Fibroblast of skin of back (primary cell): Measurements from ENCODE around the gene ACADVL. TPM values are rescaled to one million over a fixed set of nuclear protein-coding genes. Genes with fewer than 3 reads are reported as not detected.
"Not testable (repeated sequence)": the region's sequence is repeated elsewhere in the genome, so short reads cannot be mapped to it uniquely, and the experiment has no call there.

Experiments used
- DNase-seq: peaks from one replicate; pipeline ENCODE4 v3.0.0-alpha.2; 2013
- polyA plus RNA-seq, 2 experiments: library from polyadenylated mRNA; unstranded; fragments of 120-200 nt; gene quantifications; one replicate each; pipeline ENCODE4 v1.2.1, GENCODE V29; 2013; ENCODE audit not compliant: insufficient read length in 2 of 2

The ACADVL gene
- 354 TPM for polyA plus RNA-seq (2013, experiment 1 of 2; ENCODE audit: insufficient read length)
- 212 TPM for polyA plus RNA-seq (2013, experiment 2 of 2; ENCODE audit: insufficient read length)

DNA sequence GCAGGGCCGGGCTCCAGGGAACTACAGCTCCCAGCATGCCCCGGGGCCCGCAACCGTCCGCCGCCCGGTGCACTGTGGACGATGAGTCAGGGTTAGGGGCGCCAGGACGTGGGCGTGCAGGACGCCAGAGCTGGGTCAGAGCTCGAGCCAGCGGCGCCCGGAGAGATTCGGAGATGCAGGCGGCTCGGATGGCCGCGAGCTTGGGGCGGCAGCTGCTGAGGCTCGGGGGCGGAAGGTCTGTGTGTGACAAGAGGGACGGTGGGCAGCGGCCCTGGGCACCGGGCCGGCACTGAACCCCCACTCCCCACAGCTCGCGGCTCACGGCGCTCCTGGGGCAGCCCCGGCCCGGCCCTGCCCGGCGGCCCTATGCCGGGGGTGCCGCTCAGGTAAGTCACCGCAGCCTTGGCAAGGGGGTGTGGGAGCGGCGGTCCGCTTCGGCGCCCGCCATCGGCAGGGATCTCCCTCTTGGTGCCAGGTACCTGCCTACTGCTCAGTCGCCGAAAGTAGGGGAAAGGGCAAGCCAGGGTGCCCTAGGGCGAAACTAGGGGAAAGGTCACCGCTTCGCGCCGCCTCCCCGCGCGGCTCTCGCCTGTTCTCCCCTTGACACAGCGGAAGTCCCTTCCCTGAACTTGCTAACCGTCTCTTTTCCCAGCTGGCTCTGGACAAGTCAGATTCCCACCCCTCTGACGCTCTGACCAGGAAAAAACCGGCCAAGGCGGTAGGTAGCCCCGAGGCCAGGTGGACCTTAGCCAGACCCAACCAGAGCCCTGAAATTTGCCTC, at the start of gene ACADVL, which contains the start of gene DLG4:
Gene ACADVL (plus strand): TSS at position 127 of the 781 bp plus-strand sequence. CDS start 47 bp downstream, at position 174.
Gene DLG4 (minus strand): TSS at position 25 of the 781 bp plus-strand sequence.
- DNase-seq: peak; percentile 87

DNA sequence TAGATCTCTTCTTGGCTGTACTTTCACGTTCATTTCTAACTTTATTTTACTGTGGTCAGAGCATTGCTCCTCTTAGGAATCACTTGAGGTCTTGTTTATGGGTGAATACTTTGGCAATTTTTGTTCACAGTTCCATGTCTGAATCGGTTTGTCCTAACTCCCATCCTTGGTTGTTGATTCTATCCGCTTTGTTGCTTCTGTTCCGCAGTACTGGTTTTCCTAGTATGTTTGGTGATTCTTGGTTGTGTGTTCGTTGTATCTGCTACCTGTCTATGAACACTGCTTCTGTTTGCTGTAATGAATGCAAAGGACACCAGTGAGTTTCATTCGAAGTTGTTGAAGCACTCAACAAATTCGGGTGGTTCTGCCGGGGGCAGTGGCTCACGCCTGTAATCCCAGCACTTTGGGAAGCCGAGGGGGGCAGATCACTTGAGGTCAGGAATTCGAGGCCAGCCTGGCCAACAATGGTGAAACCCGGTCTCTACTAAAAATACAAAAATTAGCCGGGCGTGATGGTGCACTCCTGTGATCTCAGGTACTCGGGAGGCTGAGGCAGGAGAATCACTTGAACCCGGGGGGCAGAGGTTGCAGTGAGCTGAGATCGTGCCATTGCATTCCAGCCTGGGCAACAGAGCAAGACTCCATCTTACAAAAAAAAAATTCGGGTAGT, 47.1 kb upstream of the ACADVL start:
- not testable (repeated sequence) for DNase-seq

DNA sequence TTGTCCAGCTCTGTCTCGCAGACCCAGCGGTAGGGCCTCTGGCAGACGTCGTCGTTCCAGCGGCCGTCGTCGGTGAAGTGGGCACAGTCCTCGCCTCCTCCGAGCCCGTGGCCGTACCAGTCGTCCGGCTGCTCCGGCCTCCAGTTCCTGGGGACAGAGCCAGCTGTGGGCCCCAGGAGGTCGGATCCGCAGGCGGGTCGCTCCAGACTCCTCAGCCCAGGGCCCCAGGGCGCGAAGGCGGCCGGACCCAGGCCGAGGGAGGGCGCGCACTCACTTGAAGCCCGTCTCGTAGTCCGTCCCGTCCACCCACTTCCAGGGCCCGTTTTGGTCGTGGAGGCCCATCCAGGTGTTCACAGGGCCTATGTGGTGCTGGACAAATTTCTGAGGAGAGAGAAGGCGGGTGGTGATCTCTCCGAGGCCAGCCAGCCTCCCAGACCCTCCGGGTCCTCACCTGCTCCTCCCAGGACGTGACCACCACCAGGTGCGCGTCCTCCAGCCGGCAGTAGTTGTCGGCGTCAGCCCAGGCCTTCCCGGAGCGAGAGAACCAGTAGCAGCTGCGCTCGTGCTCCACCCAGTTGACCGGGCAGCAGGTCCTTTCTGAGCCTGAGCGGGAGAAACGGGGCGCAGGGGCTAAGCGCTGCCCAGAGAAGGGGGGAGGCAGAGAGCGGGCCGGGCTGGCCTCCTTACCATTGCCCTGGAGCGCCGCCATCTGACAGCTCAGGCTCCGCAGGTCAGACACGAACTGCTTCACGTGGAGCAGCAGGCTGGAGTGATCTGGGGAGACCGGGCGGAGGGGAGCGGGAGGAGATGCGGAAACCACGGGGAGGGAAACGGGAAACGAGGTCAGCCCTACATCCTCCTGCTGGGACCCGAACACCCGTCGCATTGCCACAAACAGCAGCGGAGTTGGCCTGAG, 45.8 kb upstream of the ACADVL start:
- DNase-seq: no peak

DNA sequence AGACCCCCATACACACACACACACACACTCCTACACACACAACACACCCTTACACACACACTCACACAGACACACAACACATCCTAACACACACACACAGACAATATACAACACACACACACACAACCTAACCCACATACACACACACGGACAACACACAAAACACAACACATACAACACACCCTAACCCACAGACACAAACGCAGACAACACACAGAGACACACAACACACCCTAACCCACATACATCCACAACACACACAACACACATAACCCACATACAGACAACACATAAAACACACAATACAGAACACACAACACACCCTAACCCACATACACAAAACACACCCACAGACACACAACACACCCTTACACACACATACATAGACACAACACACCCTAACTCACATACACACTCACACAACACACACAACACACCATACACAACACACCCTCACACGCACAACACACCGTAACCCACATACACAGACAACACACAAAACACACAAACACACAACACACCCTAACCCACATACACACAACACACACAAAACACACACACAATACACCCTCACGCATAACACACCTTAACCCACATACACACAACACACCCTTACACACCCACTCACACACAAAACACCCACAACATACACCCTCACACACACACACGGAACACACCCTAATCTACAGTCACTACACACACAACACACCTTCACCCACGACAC, 45.0 kb upstream of the ACADVL start:
- no peak for DNase-seq

DNA sequence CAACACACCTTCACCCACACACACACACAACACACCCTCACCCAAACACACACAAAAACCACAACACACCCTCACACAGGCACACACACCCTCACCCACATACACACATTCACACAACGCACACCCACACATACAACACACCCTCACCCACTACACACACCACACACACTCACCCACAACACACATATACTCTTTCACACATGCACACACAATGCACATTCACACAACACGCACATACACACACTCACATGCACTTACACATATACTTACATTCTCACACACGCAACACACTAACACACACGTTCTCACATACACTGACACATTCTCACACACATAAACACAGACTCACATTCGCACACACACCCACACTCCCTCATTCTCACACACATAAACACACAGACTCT, 44.4 kb upstream of the ACADVL start:
- no peak for DNase-seq

DNA sequence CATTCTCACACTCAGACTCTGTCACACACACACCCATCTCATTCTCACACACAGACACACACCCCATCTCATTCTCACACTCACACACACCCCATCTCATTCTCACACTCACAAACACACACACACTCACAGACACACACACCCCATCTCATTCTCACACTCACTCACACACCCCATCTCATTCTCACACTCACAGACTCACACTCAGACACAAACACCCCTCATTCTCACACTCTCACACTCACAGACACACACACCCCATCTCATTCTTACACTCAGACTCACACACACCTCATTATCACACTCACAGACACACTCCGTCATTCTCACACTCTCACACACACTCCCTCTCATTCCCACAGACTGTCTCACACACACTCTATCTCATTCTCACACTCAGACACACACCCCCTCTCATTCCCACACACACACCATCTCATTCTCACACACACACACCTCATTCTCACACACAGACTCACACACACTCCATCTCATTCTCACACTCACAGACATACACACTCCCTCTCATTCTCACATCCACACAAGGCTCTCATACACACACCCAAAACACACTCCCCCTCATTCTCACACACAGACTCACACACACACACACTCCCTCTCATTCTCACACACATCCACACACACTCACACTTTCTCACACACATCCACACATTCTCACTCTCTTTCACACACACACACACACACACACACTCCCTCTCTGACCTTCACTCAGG, 43.5 kb upstream of the ACADVL start:
- no peak for DNase-seq

DNA sequence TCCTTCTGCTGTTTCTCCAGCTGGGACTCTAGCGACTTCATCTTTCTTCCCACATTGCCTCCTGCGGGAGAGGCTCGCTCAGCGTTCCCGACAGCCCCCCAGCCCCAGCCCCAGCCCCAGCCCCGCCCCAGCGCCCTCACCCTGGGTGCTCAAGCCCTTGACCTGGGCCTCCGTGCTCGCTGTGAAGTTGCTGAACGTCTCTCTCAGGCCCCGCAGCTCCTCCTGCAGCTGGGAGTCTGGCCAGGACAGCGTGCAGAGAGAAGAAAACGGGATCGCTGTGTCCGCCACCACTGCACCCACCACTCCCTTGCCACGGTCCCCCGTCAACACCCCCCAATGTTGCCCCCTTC, 42.9 kb upstream of the ACADVL start:
- no peak for DNase-seq

DNA sequence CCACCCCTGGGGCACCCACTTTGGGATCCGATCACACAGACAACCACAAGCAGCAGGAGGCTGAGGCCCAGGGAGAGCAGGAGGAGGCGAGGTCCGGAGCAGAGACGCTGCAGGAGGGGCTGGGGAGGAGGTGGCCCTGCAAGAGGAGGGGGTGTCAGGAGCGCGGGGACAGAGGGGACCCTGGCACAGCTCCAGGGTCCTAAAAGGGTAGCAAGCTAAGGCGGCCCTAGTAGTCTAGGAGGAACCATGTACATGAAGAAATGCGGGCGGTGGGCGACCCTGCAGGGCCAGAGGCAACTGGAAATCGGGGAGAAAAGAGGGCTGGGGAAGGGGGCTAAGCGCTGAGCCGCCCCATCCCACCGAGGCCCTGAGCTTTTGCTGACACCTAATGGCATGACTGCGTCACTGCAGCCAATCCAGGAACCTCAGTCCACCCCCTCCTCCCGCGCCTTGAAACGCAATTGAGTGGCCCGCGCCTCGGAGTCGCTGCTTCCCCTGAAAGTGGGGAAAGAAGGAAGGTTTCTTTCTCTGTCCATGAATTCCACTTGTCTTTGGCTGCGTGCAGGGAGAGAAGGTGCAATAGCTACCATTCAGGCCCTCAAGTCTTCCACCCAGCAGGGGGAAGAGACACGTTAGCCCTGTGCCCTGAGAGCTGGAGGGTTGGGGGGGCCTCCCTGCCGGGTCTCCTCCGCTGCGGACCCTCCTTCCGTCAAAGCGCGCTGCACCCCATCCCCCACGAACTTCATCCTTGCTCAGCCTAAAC, 42.4 kb upstream of the ACADVL start:
- DNase-seq: peak; percentile 68

DNA sequence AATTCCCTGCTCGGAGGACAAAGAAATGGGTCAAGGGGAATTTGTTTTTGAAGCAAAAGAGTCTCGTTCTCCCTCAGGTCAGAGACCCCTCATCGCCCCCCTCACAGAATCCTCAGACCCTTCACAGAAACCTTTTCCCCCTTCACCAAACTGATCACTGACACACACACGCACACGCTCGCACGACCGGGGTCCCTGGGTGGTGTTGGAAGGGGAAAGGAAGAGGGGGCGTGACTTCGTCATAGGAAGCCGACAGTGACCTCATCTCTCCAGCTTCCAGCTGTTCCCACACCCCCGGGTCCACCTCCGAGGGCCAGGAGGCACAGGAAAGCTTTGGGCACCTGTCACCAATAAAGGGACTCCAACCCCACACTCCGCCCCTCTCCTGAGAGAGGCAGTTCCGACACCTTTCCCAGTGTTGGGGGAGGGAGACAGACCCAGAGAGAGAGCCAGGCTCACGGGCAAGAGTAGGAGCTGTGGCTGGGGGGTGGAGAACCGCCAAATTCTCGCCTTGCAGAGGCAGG, 41.7 kb upstream of the ACADVL start:
- peak; percentile 29 for DNase-seq

DNA sequence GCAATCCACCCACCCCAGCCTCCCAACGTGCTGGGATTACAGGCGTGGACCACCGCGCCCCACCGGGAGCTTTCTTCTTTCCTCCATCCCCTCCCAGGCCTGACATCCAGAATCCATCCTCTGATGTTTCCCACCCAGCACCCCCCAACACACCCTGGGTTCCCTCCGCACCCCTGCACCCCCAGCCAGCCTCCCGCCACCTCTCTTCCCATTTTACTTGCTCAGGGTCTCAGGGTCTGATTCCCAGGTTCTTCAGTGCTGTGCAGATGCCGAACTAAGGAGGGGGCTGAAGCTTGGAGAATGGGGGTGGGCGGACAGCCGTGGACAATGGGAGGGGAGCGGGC, 40.8 kb upstream of the ACADVL start:
- DNase-seq: no peak

DNA sequence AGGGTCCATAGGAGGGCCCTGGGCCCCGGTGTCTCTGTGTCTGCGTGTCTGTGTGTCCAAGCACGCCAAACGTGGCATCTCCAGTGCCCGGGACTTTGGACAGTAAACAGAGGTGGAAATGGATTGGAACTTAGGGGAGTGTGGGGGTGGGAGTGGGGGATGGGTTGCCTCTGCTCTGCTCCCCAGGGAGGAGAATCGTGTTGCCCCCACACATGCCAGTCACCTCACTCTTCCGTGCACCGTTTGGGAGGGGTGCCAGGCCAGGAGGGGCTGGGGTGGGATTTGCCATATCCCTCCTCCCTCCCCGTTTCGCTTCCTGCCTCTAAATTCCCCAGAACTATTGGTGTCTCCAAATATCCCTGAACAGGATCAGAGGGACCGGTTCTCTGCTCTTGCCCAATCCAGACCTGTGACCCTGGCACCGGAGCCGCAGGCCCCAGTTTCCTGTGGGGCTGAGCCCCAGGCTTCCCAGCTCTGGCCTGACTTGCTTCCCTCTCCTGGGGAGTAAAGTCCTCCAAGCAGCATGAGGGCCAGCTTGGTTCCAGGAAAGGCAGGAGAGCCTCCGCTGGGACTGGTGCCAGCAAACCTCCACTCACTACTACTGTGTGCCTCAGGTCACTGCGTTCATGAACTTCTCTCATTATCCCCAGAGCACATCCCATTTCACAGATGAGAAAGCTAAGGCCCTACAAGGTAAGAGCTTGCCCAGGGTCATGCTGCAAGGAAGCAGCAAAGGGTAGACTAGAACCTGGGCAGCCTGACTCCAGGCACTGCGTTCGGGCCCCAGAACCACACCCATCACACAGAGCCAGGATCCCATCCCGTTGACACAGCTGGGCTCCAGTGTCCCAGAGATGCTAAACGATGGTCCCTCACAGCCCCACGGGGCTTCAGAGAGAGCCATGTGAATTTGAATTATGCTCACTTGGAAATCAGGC, 40.2 kb upstream of the ACADVL start, which contains the start of gene ASGR1:
Gene ASGR1 (minus strand): TSS at position 54 of the 938 bp plus-strand sequence. CDS start 807 bp downstream, outside the sequence.
- DNase-seq: no peak

DNA sequence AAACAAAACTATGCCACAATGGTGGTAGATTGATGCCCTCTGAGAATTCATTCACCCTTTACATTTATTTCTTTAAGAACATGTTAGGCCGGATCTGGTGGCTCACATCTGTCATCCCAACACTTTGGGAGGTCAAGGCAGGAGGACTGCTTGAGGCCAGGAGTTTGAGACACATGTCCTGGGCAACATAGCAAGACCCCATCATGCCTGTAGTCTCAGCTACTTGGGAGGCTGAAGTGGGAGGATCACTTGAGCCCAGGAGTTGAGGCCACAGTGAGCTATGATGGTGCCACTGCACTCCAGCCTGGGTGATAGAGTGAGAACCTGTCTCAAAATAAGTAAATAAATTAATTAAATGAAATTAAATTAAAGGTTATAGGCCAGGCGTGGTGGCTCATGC, 37.6 kb upstream of the ACADVL start:
- DNase-seq: not testable (repeated sequence)

DNA sequence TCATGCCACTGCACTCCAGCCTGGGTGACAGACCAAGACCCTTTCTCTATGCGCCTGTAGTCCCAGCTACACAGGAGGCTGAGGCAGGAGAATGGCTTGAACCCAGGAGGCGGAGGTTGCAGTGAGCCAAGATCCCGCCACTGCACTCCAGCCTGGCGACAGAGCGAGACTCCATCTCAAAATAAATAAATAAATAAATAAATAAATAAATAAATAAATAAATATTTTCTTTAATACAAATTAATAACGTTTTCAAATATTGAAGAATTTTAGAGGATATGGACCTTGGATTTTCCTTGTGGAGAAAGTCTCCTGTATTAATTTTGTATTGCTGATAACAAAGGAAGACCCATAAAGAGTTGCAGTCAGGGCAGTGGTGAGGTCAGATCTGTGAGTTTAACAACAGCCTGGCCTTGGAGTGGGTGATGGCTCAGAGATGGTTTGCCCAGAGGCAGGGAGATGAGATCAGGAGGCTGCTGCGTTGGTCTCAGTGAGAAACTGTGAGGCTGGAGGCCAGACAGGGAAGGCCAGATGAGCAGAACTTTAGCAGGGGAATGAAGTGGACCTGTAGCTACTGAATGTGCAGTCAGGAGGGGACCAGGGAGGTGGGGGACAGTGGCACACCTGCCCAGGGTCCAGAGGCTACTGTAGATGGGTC, 36.2 kb upstream of the ACADVL start:
- no peak for DNase-seq

DNA sequence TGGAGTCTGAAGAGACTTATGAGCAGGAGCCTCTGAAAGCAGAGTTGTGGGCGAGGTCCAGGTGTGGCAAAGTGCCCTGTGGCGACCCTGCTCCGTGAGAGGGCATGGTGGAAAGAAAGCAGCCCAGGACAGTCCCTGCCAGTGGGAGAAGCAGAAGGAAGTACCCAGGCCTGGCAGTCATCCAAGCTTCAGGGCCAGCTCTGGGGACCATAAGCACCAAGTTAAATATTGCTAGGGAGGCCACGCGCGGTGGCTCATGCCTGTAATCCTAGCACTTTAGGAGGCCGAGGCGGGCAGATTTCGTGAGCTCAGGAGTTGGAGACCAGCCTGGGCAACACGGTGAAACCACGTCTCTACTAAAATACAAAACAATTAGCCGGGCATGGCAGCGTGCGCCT, 35.6 kb upstream of the ACADVL start:
- DNase-seq: no peak

DNA sequence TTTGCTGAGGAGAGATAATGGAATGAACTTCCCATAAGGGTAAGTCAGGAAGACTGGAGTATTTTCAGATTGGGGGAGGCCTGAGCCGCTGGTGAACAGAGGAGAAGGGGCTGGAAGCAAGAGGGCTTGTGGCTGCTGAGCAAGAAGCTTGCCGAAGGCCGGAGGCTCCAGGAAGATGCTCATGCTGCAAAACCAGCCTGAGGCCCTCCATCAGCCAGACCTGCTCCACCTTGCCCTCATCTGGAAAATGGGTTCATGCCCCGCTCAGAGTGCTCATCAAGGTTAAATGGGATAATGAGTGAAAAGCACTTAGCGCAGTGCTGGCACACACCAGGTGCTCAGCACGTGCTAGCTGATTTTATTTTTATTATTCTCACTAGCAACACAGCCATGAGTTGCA, 35.1 kb upstream of the ACADVL start:
- no peak for DNase-seq

DNA sequence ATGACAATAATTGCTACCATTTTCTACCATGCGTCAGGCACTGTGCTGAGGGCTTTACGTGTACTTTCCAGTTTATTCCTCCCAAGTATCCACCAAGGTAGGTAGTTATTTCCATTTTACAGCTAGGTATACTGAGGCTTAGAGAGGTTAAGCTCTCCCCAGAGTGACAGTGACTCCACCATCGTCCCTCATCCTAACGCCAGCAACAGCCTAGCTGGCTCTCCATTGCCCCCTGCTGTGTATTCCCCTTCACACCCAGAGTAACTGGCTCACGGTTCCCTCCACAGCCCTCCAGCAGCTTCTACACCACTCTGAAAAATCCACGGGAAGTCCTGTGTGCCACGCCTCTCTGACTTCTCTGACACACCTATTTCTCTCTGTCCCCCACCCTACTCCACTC, 33.5 kb upstream of the ACADVL start:
- no peak for DNase-seq

DNA sequence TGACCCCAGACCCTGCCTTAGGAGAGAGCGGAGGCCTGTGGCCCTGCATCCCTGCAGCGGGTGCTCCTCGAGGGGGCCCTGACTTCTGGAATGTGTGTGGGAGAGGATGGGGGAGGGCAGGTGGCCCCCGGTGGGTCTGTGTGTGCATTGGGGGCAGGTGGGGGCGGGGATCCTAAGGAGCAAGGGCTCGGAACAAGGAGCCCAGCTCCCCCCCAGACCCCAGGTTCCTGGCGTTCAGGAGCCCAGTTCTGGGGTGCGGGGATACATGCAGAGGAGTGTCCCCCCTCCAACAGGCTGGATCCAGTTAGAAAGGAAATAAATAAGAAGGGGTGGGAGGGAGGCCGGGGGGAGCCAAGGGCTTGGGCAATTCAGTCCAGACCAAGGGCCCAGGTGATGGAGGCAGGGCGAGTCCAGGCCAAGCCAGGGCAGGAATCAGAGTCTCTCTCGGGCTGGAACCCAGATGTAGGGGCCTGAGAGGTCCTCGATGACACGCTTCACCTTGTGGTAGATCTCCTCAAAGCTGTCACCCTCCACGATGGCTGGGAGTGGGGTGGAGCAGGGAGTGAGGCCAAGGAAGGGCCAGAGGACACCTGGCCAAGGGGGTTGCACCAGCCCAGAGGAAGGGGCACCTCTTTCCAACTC, 29.3 kb upstream of the ACADVL start:
- DNase-seq: no peak

DNA sequence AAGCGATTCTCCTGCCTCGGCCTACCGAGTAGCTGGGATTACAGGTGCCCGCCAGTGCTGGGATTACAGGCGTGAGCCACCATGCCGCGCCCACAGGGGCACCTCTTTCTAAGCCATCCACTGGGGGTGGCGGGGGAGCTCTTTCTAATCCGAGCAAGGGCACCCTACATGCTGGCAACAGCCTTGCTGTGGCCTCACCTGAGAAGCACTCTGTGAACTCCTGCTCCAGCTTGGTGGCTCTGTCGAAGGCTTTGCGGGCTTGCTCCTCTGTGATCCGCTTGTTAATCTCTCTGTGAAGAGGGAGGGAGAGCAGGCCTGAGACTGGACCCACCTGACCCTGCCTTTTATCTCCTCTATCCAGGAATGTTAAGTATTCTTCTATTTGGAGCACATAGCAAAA, 28.7 kb upstream of the ACADVL start:
- no peak for DNase-seq
